AG04450 (cell line): ENCODE measurements around the gene TUT4. TPM values are rescaled to one million over a fixed set of nuclear protein-coding genes. Genes with fewer than 3 reads are reported as not detected.
A peak's percentile ranks its signal among the peaks of the same experiment; 100 is the strongest.

ENCODE experiments used
- CTCF ChIA-PET: fragments of 300-600, 350-600 bp; formaldehyde crosslinking; extraction: SDS; loops from one replicate; lab custom pipeline; 2022; ENCODE audit warnings: antibody characterized with exemption, inconsistent platforms; lab: Charles Lee
- POLR2A ChIA-PET: fragments of 350-600 bp; formaldehyde crosslinking; extraction: SDS; loops from one replicate; lab custom pipeline; 2021; ENCODE audit warnings: antibody characterized with exemption, inconsistent platforms; lab: Yijun Ruan, JAX
- DNase-seq: peaks from one replicate; pipeline ENCODE4 v3.0.0-alpha.2; 2011; ENCODE audit warnings: low read depth, low spot score
- H3K27ac ChIP-seq: one replicate; pipeline ENCODE4 v1.5.1; 2012; ENCODE audit warnings: low read depth, low read length, control low read depth
- H3K27me3 ChIP-seq: one replicate; pipeline ENCODE4 v1.6.0; 2012; ENCODE audit warnings: low read length; ENCODE audit not compliant: control insufficient read depth, insufficient read depth
- H3K4me3 ChIP-seq: 2 replicates; pipeline ENCODE4 v1.5.1; 2011; ENCODE audit warnings: mild to moderate bottlenecking, low read depth, low read length, control low read depth
- H3K9me3 ChIP-seq: 2 replicates; pipeline ENCODE4 v1.5.1; 2012; ENCODE audit warnings: low read length; ENCODE audit not compliant: control insufficient read depth, insufficient read depth
- CTCF ChIP-seq: IDR thresholded peaks from 2 replicates; pipeline ENCODE4 v1.5.1; 2011; ENCODE audit warnings: low read depth, low read length, control low read depth, inconsistent platforms
- polyA plus RNA-seq: library from polyadenylated mRNA; depleted of rRNA; stranded (reverse); fragments of >200 nt; gene quantifications from 2 replicates; pipeline ENCODE4 v1.2.3, GENCODE V29; 2011

The TUT4 gene
- polyA plus RNA-seq, 1 experiment: 30.0 TPM

GRCh38 chr1:52574594-52574993 lies 21.7 kb upstream of the TUT4 start:
- no peaks in the 10 kb centered on the region for H3K9me3 ChIP-seq
- no peak overlapping the region for H3K4me3 ChIP-seq
- H3K27ac ChIP-seq: no peak overlapping the region
- peak; percentile 90 for DNase-seq
- ChIA-PET CTCF (no interaction called here), POLR2A (interaction anchor here (0.6 to 1.1 kb wide), 2 partner anchors 8 to 21 kb away, joined by 7 to 10 read pairs; partner anchors contain the start of gene TUT4)
- no peaks in the 10 kb centered on the region for H3K27me3 ChIP-seq
- no peak for TF ChIP-seq CTCF

- Histone ChIP-seq H3K27me3 (no peaks in the 10 kb centered on the region), H3K27ac (no peak overlapping the region), H3K4me3 (no peak overlapping the region), H3K9me3 (no peaks in the 10 kb centered on the region)
- ChIA-PET CTCF (no interaction called here), POLR2A (no interaction called here)
- DNase-seq: no peak
- TF ChIP-seq CTCF: no peak
Measured at GRCh38 chr1:52572387-52572786, 19.5 kb upstream of the TUT4 start.

GRCh38 chr1:52571783-52572182 lies 18.9 kb upstream of the TUT4 start:
- Histone ChIP-seq H3K27ac (no peak overlapping the region), H3K4me3 (no peak overlapping the region), H3K27me3 (no peaks in the 10 kb centered on the region), H3K9me3 (no peaks in the 10 kb centered on the region)
- ChIA-PET POLR2A (no interaction called here), CTCF (no interaction called here)
- no peak for TF ChIP-seq CTCF
- no peak for DNase-seq

- ChIA-PET POLR2A (no interaction called here), CTCF (interaction anchor here (1.7 kb wide), 1 partner anchor 17 kb away, joined by 4 read pairs; the partner anchor contains the start of gene TUT4)
- Histone ChIP-seq H3K9me3 (no peaks in the 10 kb centered on the region), H3K27ac (no peak overlapping the region), H3K27me3 (peaks cover 2% of the 10 kb centered on the region), H3K4me3 (no peak overlapping the region)
- no peak for TF ChIP-seq CTCF
- DNase-seq: no peak
Measured at GRCh38 chr1:52569449-52570210, 16.7 kb upstream of the TUT4 start.

GRCh38 chr1:52567943-52568342 lies 15.1 kb upstream of the TUT4 start:
- POLR2A ChIA-PET: interaction anchor here (0.5 to 1.5 kb wide), 2 partner anchors 15 to 36 kb away, joined by 3 to 11 read pairs; partner anchors contain the start of gene TUT4

More at GRCh38 chr1:52567943-52568342, 15.1 kb upstream of the TUT4 start:
- Histone ChIP-seq H3K27ac (no peak overlapping the region), H3K9me3 (no peaks in the 10 kb centered on the region), H3K27me3 (peaks cover 2% of the 10 kb centered on the region), H3K4me3 (no peak overlapping the region)
- no peak for TF ChIP-seq CTCF
- CTCF ChIA-PET: interaction anchor here (1.0 to 1.7 kb wide), 3 partner anchors 15 to 118 kb away, joined by 3 to 5 read pairs (median 4); partner anchors contain the start of gene TUT4
- no peak for DNase-seq
